Dedifferentiated amniotic fluid mesenchymal stem cell (primary cell): ENCODE measurements around the gene SLC35B2.

Experiments
- DNase-seq: peaks from one replicate; pipeline ENCODE4 v3.0.0-alpha.2; 2016; ENCODE audit errors: extremely low spot score

SLC35B2 gene

DNA sequence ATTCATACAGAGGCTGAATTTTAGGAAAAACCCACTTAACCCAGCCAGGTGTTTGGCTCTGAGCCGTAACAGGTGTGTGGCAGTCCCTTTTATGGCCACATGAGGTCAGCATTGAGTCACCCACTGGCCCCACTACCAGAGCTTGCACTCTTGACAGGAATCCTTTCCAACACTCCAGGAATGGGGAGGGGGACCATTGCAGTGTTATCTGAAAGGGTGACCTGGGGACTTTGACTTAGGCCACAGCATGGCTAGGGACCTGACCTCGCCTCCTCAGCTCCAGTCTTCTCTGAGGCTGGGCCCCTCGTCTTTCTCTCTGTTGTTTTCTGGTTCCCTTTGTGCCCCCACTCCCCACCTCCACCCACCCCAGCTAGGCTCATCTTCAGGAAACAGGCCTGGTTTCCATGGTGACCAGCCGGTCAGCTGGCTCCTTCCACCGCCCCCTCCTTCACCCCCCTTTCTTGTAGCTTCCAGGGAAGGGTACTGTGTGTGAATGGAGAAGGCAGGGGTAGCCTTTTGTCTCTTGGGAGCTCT is 10.8 kb upstream of the SLC35B2 start:
- DNase-seq: no peak

DNA sequence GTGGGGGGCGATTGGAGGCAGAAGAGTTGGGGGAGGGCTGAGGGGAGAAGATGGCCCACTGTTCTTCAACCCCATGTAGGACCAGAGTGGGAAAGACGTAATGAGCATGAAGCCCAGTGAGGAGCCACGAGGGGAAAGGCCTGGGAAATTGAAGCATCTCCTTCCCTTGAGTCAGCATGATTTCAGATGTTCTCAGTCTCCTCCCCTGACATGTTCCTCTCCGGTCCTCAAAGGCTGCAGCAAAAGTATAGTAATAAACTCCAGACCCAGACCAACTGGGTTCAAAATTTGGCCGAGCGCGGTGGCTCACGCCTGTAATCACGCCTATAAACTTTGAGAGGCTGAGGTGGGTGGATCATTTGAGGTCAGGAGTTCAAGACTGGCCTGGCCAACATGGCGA is 9.9 kb upstream of the SLC35B2 start:
- no peak for DNase-seq

DNA sequence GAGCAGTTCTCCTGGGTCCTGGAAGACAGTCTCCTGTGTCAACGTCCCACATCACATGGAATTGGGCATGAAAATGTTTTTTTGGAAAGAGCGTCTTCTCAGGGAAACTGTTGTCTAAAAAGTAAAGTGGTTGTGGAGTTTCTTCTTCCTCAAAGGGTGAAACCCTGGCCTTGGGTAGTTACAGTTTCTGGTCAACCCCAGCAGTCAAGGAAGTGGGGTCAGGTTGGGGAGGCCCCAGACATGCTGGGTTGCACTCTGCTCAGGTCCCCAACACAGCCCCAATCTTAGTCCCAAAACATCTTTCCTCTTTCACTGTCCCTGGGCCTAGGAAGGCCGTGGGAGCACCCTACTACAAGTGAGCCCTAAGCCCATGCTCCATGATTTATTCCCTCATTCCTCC is 9.0 kb upstream of the SLC35B2 start:
- DNase-seq: no peak

DNA sequence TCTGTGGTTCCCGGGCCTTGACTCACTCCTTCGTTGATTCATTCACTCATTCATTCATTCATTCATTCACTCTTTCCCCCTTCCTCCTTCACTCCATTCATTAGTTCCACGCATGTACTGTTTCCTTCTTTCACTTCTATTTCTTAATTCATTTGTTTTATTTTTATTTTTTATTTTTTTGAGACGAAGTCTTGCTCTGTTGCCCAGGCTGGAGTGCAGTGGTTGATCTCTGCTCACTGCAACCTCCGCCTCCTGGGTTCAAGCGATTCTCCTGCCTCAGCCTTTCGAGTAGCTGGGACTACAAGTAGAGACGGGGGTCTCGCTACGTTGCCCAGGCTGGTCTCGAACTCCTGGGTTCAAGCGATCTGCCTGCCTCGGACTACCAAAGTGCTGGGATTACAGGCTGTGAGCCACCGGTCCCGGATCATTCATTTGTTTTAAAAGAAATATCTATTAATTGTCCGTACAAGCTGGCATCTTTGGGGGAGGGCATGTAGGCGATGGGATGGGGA is 8.4 kb upstream of the SLC35B2 start:
- no peak for DNase-seq

DNA sequence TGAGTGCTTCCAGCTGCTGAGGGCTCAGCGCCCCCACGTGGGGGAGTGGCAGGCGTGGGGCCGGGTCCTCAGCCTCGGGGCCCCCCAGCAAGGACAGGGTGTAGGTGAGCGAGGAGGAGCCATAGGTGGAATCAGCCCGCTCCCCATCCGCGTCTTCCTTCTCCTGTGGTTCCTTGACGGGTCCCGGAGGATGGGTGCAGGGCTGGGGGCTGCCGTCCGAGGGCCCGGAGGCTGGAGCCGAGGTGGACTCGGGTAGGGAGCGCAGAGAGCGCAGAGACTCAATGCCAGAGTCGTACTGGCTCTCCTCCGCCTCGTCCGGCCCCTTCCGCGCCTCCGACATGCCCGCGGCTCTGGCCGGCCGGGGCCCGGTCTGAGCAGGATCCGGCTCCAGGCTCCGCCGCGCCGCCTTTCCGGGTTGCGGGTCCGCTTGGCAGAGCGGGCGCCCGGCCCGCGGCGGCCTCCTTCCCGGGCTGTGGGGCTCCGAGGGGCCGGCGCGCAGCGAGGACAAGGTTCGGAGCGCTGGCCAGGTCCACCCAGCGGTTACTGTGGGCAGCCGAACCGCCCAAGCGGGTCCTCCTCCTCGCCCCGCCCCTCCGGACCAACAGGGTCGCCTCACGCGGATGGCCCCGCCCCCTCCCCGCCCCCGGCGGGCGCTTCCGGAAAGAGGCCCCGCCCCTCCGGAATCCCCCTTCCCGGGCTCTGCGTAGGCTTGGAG is 7.8 kb upstream of the SLC35B2 start, which contains the start of gene NFKBIE:
NFKBIE (minus strand) TSS at position 545 of the 715 bp plus-strand sequence; CDS start at position 340, 205 bp downstream.
- DNase-seq: peak; percentile 88

DNA sequence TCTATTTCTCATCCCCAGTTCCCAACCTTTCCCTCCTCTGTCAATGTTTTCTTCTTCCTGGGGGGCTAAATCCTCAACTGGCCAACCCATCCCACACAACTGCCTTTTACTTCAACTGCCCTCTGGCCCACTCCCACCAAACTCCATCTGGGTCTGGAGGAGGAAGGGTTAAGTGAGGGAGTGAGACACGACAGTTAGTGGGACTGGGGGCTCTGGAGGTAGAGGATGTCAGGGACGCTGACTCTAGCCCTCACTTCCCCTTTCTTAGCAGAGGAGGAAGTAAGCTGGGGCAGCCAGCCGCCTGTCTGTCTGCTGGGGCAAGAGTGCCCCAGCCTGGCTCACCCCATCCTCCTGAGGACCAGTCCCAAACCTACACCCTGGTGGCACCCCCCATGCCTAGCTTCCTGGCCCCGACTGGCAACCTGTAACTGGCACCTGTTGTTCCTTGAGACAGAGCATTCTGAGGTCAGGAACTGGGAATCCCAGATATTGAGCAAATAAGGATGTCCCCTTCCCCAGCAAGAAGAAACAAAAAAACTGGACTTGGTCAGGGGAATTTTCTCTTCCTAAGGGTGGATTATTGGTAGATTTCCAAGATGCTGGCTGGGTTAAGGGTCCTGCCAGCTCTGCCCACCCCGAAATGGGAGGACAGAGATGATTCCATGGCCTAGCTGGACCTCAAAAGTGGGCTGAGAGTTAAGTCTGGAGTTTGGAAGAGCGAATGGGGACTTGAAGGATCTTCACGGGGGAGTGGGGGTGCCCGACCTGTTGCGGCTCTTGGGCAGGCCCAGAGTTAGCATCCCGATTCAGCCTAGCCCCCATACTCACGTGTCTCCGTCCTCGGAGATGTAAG is 7.1 kb upstream of the SLC35B2 start:
- DNase-seq: no peak

DNA sequence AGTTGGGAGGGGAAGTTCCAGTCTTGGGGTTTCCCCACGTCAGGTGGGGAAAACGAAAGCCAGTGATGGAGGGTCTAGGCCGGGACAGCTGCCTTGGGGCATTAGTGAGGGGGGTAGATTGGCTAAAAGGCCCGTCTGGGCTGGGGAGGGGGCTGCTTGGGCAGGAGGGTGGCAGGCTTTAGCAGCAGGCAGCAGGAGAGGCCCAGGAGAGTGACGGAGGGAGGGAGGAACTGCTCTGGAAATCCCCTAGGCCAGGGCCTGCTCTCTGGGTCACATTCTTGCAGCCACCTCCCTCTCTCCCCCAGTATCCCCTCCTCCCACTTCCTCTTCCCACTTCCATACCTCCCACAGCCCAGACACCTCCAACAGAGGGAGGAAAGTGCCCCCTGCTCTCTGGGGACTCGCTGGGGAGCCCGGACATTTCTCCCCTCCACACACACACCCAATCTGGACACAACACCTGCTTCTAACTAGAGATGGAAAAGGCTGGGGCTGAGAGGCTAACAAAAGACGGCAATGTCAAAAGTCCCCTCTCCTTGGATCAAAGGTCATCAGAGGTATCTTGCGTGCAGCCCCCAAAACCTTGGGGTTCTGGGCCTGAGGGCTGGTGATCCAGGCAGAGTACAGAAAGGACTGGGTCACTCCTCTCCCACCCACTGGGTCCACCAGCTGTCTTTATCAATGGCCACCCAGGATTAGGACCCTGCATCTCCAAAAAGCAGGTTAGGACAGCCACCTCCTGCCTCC is 6.2 kb upstream of the SLC35B2 start:
- no peak for DNase-seq

DNA sequence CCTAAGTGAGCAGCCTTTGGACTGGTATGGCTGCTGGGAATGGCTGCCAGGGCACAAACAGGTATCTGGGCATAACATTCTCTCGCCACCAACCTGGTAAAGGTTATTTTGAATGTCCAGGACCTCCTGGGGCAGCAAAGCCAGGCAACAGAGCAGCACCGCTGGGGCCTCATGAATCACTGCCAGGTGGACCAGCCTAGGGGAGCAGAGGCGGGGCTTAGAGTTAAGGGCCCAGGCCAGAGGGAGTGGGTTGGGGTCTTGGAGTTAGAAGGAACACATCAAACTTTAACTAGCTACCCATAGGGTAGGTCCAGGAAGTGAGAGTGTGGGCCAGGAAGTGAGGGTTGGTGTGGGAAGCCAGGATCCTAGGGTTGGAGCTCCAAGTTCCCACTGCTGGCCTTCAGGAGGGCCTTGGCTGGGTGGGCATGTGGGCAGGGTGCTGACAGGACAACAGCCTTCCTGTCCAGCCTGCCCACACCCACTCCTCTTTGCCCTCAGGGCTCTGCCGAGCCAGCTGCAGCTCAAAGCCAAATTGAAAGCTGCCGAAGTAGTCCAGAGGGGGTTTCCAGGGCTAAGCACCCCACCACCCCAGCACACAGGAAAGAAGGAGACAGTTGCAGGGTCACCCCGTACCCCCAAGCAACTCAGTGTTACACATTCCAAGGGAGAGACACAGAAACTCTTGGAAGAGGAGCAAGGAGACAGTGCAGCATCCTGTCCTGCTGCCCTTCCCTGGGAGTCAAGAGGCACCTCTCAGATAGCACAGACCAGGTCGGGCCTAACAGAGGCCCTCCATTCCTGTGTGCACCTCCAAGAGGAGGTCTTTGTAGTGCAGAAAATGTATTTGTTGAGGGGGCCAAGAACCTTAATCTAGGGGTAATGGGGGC is 5.4 kb upstream of the SLC35B2 start:
- DNase-seq: no peak

DNA sequence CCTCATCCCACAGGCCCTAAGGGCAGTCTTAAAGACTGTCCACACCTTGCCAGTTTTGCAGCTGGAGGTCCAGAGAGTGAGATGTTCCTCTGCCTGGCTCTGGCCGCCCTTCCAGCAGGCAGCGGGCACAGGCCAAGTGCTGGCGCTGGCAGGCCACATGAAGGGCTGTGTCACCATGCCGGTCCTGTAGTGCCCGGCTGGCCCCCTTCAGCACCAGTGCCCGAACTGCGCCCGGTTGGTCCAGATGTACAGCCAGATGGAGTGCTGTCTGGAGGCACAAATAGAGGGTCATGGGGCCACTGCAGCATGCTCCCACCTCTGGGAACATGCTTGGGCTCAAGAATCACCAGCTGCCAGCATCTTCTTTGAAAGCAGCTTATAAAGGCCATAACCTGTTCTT is 4.3 kb upstream of the SLC35B2 start:
- DNase-seq: no peak

DNA sequence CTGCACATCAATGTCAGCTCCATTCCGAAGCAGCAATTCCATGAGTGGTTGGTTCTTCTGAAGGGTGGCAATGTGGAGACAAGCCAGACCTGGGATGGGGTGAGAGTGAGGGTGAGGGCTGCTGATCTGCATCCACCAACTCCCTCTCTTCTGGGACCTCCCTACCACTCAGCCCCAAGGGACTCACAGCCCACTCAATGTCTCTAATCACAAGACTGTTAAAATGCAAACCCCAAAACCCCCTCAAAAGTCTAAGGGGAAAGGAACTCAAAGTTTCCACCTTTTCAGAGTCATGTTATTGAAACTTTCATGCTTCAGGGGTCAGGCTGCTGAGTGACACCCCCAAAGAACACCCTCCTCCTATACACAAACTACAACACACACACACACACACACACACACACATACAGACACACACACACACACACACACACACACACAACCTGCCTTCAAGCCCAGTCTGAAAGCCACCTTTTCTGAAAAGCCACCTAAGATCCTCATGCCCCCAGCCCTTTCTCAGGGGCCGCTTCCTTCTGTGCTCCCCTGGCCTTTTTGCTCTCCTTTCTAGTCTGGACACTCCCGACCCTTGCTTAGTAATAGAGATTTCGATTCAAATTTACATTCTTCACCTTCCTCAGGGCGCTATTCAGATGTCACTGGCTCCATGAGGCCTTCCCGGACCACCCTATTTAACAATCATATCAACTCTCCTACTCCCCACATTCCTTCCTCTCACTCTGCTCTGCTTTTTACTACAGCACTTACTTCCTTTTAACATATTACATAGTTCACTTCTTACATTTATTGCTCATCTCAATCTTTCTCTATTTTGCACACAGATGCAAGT is 3.3 kb upstream of the SLC35B2 start:
- no peak for DNase-seq

DNA sequence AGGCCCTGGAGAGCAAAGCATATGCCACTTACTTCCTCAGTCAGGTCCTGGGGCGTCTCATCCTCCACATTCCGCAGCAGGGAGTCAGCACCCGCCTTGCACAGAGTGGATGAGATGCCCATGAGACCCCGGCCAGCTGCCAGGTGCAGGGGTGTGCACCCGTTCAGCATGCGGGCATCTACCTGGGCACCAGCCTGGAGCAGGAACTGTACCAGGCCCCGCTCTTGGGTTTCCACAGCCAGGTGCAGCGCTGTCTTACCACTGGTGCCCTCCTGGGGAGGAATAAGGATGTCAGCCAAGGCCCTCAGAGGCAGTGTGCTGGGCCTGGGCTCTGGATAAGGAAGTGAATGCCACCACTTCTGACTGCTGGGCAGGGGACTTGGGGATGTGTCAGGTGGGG is 2.7 kb upstream of the SLC35B2 start:
- DNase-seq: no peak

DNA sequence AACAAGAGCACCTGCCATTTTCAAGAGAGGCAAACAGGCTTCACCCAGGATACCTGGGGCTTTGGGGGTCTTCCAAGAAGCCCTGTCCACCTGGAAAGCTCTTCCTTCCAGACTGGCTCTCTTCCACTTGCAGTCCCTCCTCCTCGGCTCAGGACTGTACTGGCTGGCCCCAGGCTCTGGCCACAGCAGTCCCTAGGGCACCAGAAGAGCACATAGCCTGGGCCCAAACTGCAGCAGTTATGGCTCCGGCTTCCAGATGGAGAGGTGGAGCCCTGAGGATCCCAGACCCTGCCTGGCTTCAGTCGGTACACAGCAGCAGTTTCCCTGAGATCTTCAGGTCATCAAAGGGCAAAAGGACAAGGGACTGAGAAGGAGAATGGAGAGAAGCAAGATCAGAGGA is 1.6 kb upstream of the SLC35B2 start:
- no peak for DNase-seq

DNA sequence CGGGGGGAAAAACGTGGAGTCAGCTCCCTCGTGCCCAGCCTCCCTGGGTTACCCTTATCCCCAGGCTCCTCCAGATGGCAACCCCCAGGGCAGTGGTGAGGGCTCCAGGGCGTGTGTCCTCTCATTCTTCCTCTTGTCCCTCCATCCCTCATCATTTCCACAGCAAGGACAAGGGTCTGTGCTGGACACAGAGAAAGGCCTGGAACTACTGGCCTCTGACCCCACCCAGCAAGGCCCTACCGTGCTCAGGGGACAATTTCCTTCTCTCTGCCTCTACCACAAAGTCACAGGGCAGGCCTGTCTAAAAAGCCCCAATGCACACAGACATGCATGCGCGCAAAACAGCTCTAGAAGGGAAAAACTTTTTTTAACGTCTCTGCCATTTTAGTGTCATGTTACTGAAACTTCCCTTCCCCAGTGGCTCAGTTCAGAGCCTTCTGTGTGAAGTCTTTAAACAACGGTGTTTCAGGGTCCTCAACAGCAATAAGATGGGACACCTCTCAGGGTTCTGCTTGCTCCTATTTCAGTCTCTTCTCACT is 1.1 kb upstream of the SLC35B2 start:
- DNase-seq: no peak

DNA sequence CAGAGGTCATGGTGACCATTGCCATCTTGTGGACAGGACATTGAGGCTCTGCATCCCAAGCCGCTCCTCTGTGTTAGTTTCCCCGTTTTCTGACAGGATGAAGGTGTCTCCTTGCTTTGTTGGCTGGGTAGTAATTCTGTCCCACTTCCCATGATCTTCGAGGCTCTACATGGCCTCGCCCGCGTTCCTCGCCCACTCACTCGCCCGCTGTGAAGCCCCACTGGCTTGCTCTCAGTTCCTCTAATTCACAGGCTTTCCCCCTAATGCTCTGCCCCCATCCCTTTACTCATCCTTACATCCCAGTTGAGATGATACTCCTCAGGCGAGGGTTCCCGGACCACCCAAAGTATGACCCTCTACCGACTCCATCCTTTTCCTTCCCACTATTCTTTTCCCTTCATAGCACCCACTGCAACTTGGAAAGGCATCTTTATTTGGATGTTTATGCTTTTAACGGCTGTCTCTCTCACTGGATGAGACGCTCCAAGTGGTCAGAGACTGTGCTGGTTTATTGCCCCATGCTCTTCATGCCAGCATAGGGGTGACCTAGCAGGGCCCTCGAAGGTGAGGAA is 511 bp upstream of the SLC35B2 start:
- no peak for DNase-seq

DNA sequence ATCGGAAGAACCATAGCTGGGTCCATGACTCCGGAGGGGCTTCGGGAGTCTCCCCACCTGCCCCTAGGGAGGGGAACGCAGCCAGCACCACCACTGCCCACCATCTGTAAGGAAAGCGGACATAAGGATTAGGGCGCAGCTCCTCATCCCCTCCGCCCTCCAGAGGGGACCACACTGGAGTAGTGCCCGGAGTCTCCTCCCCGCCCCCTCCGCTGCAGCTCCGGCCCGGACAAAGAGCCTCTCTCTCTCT is 628 bp downstream of the SLC35B2 start:
- no peak for DNase-seq

DNA sequence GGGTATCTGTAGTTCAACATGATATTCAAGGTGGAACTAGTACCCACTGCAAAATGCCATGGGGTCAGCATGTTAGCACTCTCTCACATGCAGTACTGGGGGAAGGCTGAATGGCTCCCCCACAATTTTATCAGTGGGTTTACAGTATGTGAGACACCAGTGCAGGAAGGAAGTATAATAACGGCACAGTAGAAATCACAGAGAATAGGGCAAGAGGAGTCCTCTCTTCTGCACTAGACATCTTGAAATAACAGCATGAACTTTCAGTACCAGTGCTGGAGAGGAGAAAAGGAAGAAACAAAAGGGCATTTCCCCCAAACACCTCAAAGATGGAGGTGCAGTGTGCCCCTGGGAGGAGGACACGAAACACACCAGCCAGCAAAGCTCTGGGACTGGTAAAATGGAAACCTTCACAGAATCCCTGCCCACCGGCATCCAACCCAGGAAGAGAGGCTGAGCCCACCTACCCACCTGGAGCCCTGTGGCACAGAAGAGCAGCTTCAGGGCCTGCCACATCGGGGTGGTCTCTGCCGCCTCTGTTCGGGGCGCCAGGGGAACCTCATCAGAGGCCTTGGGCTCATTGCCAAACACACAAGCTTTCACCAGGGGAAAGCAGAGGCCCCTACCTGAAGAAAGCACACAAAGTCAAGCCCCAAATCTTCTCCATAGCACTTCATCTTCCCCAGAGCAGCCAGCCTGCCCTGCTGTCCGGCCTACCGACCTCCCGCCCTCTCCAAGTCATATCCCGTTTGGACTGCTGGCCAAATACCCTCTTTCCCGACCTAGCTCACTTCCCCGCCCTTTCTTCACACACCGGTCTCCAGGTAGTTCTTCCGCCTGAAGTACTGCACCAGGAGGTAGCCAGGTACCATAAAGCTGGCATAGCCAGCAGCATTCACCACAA is 1.2 kb downstream of the SLC35B2 start:
- DNase-seq: no peak

DNA sequence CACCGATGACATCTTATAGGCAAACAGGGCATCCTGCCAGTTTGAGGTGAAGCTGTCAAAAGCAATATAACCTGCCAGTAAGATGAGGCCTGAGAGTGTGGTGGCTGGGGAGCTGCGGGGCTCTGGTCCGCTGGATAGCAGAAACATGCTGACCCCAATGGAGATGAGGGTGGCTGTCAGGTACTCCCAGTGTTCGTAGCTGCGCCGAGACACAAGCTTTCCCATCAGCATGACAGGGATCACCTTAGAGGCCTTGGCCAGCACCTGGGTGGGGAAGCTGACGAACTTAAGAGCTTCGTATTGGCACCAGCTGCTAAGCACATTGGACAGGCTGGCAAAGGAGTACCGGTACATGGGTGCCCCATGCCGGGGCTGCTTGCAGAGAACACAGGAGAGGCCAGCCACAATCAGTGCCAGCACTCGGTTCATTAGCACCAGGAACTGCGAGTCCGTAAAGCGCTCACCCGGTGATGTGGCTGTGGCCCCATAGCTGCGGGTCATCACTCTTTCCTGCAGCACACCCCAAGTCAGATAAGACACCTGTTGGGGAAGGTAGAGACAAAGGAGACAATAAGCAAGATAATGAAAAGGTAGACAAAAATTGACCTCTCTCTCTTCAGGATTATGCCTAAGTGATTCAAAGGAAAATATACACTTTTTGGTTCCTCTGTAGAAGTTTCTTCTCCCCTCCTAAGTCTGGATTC is 2.1 kb downstream of the SLC35B2 start:
- no peak for DNase-seq
